Bronchial epithelial cell (primary cell): ENCODE results near the gene NXN. TPM values are rescaled to one million over a fixed set of nuclear protein-coding genes. Genes with fewer than 3 reads are reported as not detected.

Source experiments
- DNase-seq: peaks from one replicate; pipeline ENCODE4 v3.0.0-alpha.2; 2010; ENCODE audit warnings: low read depth
- FAIRE-seq: peaks from 2 replicates; lab custom pipeline; 2011; peaks lifted over from hg19 to GRCh38; lab: Jason Lieb, UNC
- H3K27me3 ChIP-seq: 2 replicates; pipeline ENCODE4 v1.5.1; 2011; ENCODE audit warnings: low read length; ENCODE audit not compliant: control insufficient read depth, insufficient read depth
- H3K36me3 ChIP-seq: 2 replicates; pipeline ENCODE4 v1.5.1; 2011; ENCODE audit warnings: low read length; ENCODE audit not compliant: control insufficient read depth, insufficient read depth
- H3K4me3 ChIP-seq: 2 replicates; pipeline ENCODE4 v1.5.1; 2011; ENCODE audit warnings: mild to moderate bottlenecking, low read depth, low read length, control low read depth
- CTCF ChIP-seq: IDR thresholded peaks from 2 replicates; pipeline ENCODE4 v1.5.1; 2011; ENCODE audit warnings: mild to moderate bottlenecking, moderate library complexity, low read length, control low read depth, inconsistent platforms; ENCODE audit not compliant: insufficient read depth, severe bottlenecking
- total RNA-seq: library from RNA; depleted of rRNA; stranded (reverse); fragments of >200 nt; gene quantifications from 2 replicates; pipeline ENCODE4 v1.2.1, GENCODE V29; 2014

Gene NXN
- total RNA-seq, 1 donor from 2014 or later = 70.3 TPM

DNA sequence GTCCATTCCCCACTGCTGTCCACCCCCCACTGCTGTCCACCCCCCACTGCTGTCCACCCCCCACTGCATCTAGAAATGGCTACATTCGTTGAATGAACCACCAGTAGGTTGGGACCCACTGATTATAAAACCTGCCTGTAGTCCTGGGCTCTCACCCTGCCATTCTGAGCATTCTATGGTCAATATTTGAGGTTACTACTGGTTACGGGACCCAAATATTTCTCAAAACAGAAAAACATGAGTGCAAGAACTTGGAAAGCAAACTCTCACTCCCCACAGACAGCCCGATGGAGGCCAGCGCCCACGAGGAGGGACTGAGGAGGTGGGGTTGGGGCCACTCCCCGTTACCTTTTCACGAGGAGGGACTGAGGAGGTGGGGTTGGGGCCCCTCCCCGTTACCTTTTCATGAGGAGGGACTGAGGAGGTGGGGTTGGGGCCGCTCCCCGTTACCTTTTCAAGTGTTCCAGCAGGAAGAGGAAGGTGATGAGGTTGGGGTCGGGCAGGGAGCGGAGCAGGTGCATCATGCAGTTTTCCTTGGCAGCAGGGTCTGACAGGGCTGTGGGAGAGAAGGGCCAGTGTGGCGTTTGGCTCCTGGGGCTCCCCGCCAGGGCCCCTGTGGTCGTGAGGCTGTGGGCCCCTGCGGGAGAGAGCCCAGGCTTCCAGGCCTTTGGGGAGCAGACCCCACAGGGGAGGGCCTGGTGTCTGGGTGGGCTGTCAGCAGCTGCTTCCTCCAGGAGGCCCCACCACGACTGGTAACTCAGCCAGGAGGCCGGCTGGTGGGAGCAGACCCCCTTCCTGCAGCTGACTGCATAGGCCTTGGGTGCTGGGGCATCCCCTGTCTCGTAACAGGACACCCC lies 29.9 kb upstream of the NXN start:
- TF ChIP-seq CTCF = no peak
- Histone ChIP-seq H3K36me3 (peaks cover 19% of the 10 kb centered on the region), H3K27me3 (no peaks in the 10 kb centered on the region), H3K4me3 (no peak overlapping the region)
- DNase-seq (no peak), FAIRE-seq (no peak)

GRCh38 chr17:1008008-1008761 lies 28.6 kb upstream of the NXN start:
- H3K27me3 ChIP-seq = no peaks in the 10 kb centered on the region
- FAIRE-seq = no peak
- H3K36me3 ChIP-seq = peaks cover 23% of the 10 kb centered on the region
- no peak for DNase-seq
- no peak overlapping the region for H3K4me3 ChIP-seq
- TF ChIP-seq CTCF = no peak

DNA sequence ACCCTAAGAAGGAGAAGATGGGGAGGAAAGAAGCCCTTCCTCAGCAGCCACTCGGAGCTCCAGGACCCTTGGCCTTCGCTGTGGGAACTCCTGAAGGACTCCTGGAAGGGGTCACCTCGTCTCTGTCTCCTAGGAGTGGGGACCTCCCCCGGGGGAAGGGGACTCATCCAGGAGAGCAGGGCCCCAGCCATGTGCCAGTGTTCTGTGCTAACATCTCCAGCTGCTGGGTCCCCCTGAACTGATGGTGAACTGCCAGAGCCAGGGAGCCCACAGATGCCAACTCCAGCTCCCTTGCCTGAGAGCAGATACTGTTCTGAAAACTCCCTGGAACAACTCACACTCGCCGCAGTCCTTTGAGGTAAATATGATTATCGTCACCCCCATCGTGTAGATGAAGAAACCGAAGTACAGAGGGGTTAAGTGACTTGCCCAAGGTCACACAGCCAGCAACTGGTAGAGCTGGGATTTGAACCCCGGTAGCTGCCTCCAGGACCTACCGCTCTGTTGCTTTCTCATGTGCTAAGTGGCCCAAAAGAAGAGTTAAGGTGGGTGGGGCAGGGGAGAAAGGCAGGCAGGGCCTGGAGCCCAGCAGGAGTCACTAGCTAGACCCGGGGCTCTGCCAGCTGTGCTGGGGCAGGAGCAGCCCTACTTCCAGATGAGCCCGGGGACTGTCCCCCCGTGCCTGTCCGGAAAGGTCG lies 27.9 kb upstream of the NXN start:
- H3K36me3 ChIP-seq = peaks cover 27% of the 10 kb centered on the region

GRCh38 chr17:1006054-1006453 lies 26.5 kb upstream of the NXN start:
- H3K4me3 ChIP-seq = no peak overlapping the region
- no peak for TF ChIP-seq CTCF
- DNase-seq = peak; percentile 36
- H3K36me3 ChIP-seq = peaks cover 34% of the 10 kb centered on the region
- no peak for FAIRE-seq
- no peaks in the 10 kb centered on the region for H3K27me3 ChIP-seq

More for the DNA sequence above, 27.9 kb upstream of the NXN start:
- Histone ChIP-seq H3K4me3 (no peak overlapping the region), H3K27me3 (no peaks in the 10 kb centered on the region)
- FAIRE-seq = no peak
- no peak for DNase-seq
- no peak for TF ChIP-seq CTCF

- H3K4me3 ChIP-seq = no peak overlapping the region
- H3K36me3 ChIP-seq = peaks cover 34% of the 10 kb centered on the region
- no peaks in the 10 kb centered on the region for H3K27me3 ChIP-seq
- FAIRE-seq (no peak), DNase-seq (no peak)
- no peak for TF ChIP-seq CTCF
Observed at GRCh38 chr17:1005361-1005946, 25.9 kb upstream of the NXN start.
